Chondrocyte (in vitro differentiated cells): Measurements from ENCODE around the gene GAS7. TPM values are rescaled to one million over a fixed set of nuclear protein-coding genes. Genes with fewer than 3 reads are reported as not detected.

ENCODE experiments used
- DNase-seq: peaks from one replicate; pipeline ENCODE4 v3.0.0; 2021; ENCODE audit warnings: mixed read lengths, low spot score
- H3K27ac Mint-ChIP-seq: one replicate; pipeline ENCODE4 v1.8.0; 2021; ENCODE audit warnings: mild to moderate bottlenecking, moderate library complexity, mixed read lengths; ENCODE audit not compliant: unreplicated experiment
- H3K27me3 Mint-ChIP-seq: 2 replicates; pipeline ENCODE4 v1.8.0; 2021; ENCODE audit warnings: low read depth, mixed read lengths
- H3K36me3 Mint-ChIP-seq: 2 replicates; pipeline ENCODE4 v1.8.0; 2021; ENCODE audit warnings: low read depth, mixed read lengths
- H3K4me1 Mint-ChIP-seq: 2 replicates; pipeline ENCODE4 v1.8.0; 2021; ENCODE audit warnings: low read depth, mild to moderate bottlenecking, mixed read lengths
- H3K4me3 Mint-ChIP-seq: one replicate; pipeline ENCODE4 v1.8.0; 2021; ENCODE audit warnings: mild to moderate bottlenecking, moderate library complexity, mixed read lengths; ENCODE audit not compliant: unreplicated experiment
- H3K9me3 Mint-ChIP-seq: 2 replicates; pipeline ENCODE4 v1.8.0; 2021; ENCODE audit warnings: low read depth, mixed read lengths
- CTCF ChIP-seq: fragments of 200-600 bp; sonication (generic); IDR thresholded peaks from 2 replicates; pipeline ENCODE4 v1.5.0; 2021; ENCODE audit warnings: antibody characterized with exemption, mild to moderate bottlenecking, moderate library complexity
- total RNA-seq: library from RNA; stranded (reverse); gene quantifications from 3 replicates; pipeline ENCODE4 v1.2.1, GENCODE V29; 2021

Gene GAS7
- total RNA-seq, 1 donor from 2014 or later: 6.9 TPM

- H3K27ac Mint-ChIP-seq: no peak overlapping the region
- TF ChIP-seq CTCF: no peak
Observed at GRCh38 chr17:10162096-10162495, 36.3 kb downstream of the GAS7 start.

GRCh38 chr17:10161386-10161785, 37.0 kb downstream of the GAS7 start:
- H3K36me3 Mint-ChIP-seq: no peaks in the 10 kb centered on the region
- no peak overlapping the region for H3K27ac Mint-ChIP-seq
- no peak for TF ChIP-seq CTCF
- H3K4me1 Mint-ChIP-seq: peaks cover 13% of the 10 kb centered on the region
- no peaks in the 10 kb centered on the region for H3K27me3 Mint-ChIP-seq
- no peaks in the 10 kb centered on the region for H3K9me3 Mint-ChIP-seq
- no peak overlapping the region for H3K4me3 Mint-ChIP-seq
- no peak for DNase-seq

More at GRCh38 chr17:10162096-10162495, 36.3 kb downstream of the GAS7 start:
- DNase-seq: no peak
- H3K4me1 Mint-ChIP-seq: peaks cover 13% of the 10 kb centered on the region
- no peaks in the 10 kb centered on the region for H3K36me3 Mint-ChIP-seq
- no peaks in the 10 kb centered on the region for H3K27me3 Mint-ChIP-seq
- no peak overlapping the region for H3K4me3 Mint-ChIP-seq
- H3K9me3 Mint-ChIP-seq: no peaks in the 10 kb centered on the region

DNA sequence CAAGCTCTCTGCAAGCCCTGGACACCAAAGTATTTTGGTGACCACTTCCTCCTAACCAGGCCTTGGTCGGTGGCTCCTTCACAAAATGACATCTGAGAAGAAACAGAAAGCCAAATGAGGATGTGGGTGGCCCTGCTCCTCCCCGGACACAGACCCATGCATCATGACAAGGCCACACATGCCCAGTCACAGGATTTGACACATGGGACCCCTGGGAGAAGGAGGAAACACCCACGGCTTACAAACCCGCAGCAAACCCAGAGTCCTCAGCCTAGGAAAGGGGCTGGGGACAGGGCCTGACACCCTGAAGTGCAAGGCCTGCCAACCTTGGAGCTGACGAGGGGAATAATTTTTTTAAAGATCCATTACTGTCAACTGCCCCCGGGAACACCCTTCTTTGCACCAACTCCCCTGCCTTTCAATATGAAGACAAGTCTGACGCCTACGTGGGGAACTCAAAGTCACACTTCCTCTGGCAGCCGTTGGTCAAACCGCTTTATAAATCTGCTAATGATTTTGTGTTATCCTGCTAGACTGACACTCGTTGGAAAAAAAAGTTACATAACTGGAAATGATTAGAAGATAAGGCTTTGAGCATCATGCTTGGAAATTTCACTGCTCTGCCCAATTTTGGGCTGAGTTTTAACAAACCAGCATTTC, 41.3 kb downstream of the GAS7 start:
- TF ChIP-seq CTCF: no peak
- no peak for DNase-seq
- peaks cover 3% of the 10 kb centered on the region for H3K27me3 Mint-ChIP-seq
- H3K9me3 Mint-ChIP-seq: no peaks in the 10 kb centered on the region
- H3K27ac Mint-ChIP-seq: no peak overlapping the region
- no peaks in the 10 kb centered on the region for H3K36me3 Mint-ChIP-seq
- H3K4me3 Mint-ChIP-seq: no peak overlapping the region
- peaks cover 14% of the 10 kb centered on the region for H3K4me1 Mint-ChIP-seq

GRCh38 chr17:10156599-10156947, 41.8 kb downstream of the GAS7 start:
- peaks cover 11% of the 10 kb centered on the region for H3K4me1 Mint-ChIP-seq

DNA sequence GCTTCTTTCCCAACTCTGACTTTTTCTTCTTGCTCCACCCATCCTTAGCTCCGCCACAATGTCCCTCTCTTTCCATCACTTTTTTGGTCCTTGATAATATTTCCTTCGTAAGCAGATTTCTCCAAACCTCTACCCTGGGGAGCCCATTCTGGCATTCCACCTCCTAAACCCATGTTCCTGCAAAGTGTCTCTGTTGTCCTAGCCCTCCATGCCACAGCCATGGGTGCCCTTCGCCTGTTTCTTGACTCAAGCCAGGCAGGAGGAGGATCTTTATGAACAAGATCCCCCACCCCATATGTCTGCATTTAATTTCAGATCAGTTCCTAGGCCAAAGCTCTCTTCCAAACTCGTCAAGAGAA, 42.4 kb downstream of the GAS7 start:
- H3K27ac Mint-ChIP-seq: no peak overlapping the region
- H3K9me3 Mint-ChIP-seq: no peaks in the 10 kb centered on the region
- peaks cover 6% of the 10 kb centered on the region for H3K4me1 Mint-ChIP-seq
- no peak overlapping the region for H3K4me3 Mint-ChIP-seq
- no peak for DNase-seq
- H3K36me3 Mint-ChIP-seq: no peaks in the 10 kb centered on the region
- peaks cover 3% of the 10 kb centered on the region for H3K27me3 Mint-ChIP-seq
- TF ChIP-seq CTCF: no peak

More at GRCh38 chr17:10156599-10156947, 41.8 kb downstream of the GAS7 start:
- no peak for TF ChIP-seq CTCF
- no peaks in the 10 kb centered on the region for H3K9me3 Mint-ChIP-seq
- H3K36me3 Mint-ChIP-seq: no peaks in the 10 kb centered on the region
- DNase-seq: no peak
- H3K27me3 Mint-ChIP-seq: peaks cover 3% of the 10 kb centered on the region
- H3K27ac Mint-ChIP-seq: no peak overlapping the region
- H3K4me3 Mint-ChIP-seq: no peak overlapping the region
